ENCODE results near the gene EBF3. TPM values are rescaled to one million over a fixed set of nuclear protein-coding genes. Genes with fewer than 3 reads are reported as not detected.

The EBF3 gene
- total RNA-seq, 2 experiments from 2014 or later, result not detected

DNA sequence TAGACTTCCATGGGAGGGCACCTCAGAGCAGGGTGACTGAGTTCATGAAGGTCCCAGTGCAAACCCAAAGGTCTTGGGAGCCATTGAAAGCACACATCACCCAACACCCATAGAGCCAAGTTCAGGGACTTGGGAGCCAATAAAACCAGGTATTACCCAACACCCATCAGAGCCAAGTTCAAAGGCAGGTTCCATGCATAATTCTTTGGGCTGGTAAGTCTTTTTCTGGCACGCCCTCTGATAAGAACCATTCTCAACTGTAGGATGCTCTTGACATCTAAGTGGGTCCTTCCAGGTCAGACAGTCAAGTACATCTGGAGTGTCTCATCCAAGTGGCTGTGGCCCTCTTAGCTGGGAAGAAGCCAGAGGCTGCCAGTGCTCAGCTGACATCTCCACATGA, 63.2 kb downstream of the EBF3 start:
- no peaks in the 10 kb centered on the region for H3K9me3 Mint-ChIP-seq
- ATAC-seq (ENCODE audit: poor library complexity) (no peak), DNase-seq (no peak)
- H3K4me3 Mint-ChIP-seq, result no peak overlapping the region
- H3K27me3 Mint-ChIP-seq, result peaks cover 37% of the 10 kb centered on the region
- H3K9me3 ChIP-seq (ENCODE audit: control insufficient read depth in 1 of 2, insufficient read depth in 1 of 2, low read length in 2 of 2), result peaks cover 0 to 5% of the 10 kb centered on the region in 2 experiments
- no peak overlapping the region for H3K27ac ChIP-seq (ENCODE audit: low read depth in 1 of 2, low read length in 2 of 2)
- ChIA-PET POLR2A (no interaction called here), CTCF (no interaction called here)
- intact Hi-C loops (cut with DNase I, micrococcal nuclease), result no loop called here
- H3K4me3 ChIP-seq (ENCODE audit: low read length), result no peak overlapping the region
- H3K36me3 ChIP-seq (ENCODE audit: insufficient read depth, low read length), result no peaks in the 10 kb centered on the region
- H3K36me3 Mint-ChIP-seq (ENCODE audit: low read depth), result no peaks in the 10 kb centered on the region
- no peaks in the 10 kb centered on the region for H3K4me1 Mint-ChIP-seq (ENCODE audit: low read depth)
- no peak overlapping the region for H3K27ac Mint-ChIP-seq
- TF ChIP-seq, protein P1, sequence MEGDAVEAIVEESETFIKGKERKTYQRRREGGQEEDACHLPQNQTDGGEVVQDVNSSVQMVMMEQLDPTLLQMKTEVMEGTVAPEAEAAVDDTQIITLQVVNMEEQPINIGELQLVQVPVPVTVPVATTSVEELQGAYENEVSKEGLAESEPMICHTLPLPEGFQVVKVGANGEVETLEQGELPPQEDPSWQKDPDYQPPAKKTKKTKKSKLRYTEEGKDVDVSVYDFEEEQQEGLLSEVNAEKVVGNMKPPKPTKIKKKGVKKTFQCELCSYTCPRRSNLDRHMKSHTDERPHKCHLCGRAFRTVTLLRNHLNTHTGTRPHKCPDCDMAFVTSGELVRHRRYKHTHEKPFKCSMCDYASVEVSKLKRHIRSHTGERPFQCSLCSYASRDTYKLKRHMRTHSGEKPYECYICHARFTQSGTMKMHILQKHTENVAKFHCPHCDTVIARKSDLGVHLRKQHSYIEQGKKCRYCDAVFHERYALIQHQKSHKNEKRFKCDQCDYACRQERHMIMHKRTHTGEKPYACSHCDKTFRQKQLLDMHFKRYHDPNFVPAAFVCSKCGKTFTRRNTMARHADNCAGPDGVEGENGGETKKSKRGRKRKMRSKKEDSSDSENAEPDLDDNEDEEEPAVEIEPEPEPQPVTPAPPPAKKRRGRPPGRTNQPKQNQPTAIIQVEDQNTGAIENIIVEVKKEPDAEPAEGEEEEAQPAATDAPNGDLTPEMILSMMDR (IDR thresholded peaks at IDR 0.05), result no peak
- H3K27me3 ChIP-seq (ENCODE audit: control insufficient read depth in 1 of 2, insufficient read depth in 2 of 2, low read length in 2 of 2), result peaks cover 2 to 23% of the 10 kb centered on the region in 2 experiments
- no peaks in the 10 kb centered on the region for H3K4me1 ChIP-seq (ENCODE audit: insufficient read depth, low read length)

DNA sequence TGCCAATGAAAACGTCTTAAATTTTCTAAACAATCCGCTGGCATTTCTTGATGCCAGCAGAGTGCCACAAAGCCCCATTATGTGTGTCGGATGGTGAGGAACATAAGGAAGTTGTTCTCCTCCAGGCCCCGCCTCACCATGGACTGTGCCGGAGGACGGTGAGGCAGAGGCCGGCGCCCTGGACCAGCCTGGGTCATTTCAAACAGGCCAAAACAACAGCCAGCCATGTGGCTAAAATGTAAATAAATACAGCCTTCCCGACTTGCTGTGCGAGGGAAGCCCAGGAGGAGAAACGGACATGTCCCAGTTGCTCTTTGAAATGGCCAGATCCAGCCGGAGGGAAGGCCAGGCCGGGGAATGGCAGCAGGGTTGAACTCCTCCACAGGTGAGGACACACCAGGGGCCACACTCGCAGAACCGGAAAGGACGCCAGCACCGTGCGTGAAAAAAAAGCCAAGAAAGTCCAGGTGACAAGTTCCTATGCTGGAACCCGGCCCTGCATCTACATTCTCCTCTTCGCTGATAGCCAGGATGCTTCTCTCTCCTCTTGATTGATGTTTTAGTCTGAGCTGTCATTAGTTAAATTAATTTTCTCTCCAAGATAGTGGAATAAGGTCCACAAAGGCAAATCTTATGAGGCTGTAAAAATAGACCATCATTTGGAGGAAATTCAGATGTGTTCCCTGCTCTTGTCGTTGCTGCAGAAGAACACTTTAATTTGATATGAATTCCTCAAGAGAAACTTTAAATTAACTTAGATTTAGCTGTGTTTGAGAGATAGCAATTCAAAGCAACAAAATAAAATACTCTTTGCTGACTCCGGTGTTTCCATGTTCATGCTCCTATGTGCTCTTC, 64.6 kb downstream of the EBF3 start:
- TF ChIP-seq, protein P1 (IDR thresholded peaks at IDR 0.05), result no peak
- Mint-ChIP-seq H3K36me3 (ENCODE audit: low read depth) (no peaks in the 10 kb centered on the region), H3K4me1 (ENCODE audit: low read depth) (no peaks in the 10 kb centered on the region), H3K4me3 (no peak overlapping the region), H3K27me3 (peaks cover 41% of the 10 kb centered on the region), H3K9me3 (no peaks in the 10 kb centered on the region), H3K27ac (no peak overlapping the region)
- intact Hi-C loops (cut with DNase I, micrococcal nuclease), result loop anchor here in 1 of 2 experiments (10.0 kb wide), 1 partner anchor 865 kb away; no protein-coding TSS in a partner anchor
- no peak for DNase-seq
- Histone ChIP-seq H3K27ac (ENCODE audit: low read depth in 1 of 2, low read length in 2 of 2) (no peak overlapping the region), H3K4me3 (ENCODE audit: low read length) (no peak overlapping the region), H3K4me1 (ENCODE audit: insufficient read depth, low read length) (no peaks in the 10 kb centered on the region), H3K36me3 (ENCODE audit: insufficient read depth, low read length) (no peaks in the 10 kb centered on the region), H3K27me3 (ENCODE audit: control insufficient read depth in 1 of 2, insufficient read depth in 2 of 2, low read length in 2 of 2) (peaks cover 2 to 23% of the 10 kb centered on the region in 2 experiments), H3K9me3 (ENCODE audit: control insufficient read depth in 1 of 2, insufficient read depth in 1 of 2, low read length in 2 of 2) (peaks cover 0 to 5% of the 10 kb centered on the region in 2 experiments)
- ChIA-PET CTCF (no interaction called here), POLR2A (no interaction called here)
- ATAC-seq (ENCODE audit: poor library complexity), result no peak

DNA sequence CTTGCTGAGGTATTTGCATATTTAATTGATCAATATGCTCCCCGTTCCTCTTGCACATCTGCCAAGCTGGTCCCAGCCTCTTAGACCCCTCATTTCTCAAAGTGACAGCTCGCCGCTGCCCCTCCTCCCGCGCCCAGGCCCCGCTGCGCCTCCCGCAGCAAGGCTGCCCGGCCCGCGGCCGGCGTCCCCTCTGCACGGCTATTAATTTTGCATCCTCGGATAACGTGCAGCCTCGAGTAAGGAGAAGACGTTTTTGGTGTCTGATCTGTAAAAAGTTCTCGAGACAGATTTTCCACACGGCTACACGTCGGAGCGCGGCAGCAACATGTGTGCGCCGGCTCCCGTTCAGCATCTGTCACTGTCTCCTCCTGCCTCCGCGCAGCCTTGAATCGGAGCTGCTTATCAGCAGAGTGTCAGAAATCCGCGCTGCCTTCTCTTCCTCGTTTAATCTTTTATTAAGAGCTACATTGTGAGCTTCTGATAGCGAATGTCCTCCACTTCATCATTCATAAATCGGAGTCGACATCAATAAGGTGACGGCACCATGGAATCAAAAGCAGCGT, 65.3 kb downstream of the EBF3 start:
- Mint-ChIP-seq H3K27me3 (peaks cover 41% of the 10 kb centered on the region), H3K4me1 (ENCODE audit: low read depth) (no peaks in the 10 kb centered on the region), H3K36me3 (ENCODE audit: low read depth) (no peaks in the 10 kb centered on the region), H3K27ac (no peak overlapping the region), H3K4me3 (no peak overlapping the region), H3K9me3 (no peaks in the 10 kb centered on the region)
- Histone ChIP-seq H3K27me3 (ENCODE audit: control insufficient read depth in 1 of 2, insufficient read depth in 2 of 2, low read length in 2 of 2) (peaks cover 2 to 23% of the 10 kb centered on the region in 2 experiments), H3K9me3 (ENCODE audit: control insufficient read depth in 1 of 2, insufficient read depth in 1 of 2, low read length in 2 of 2) (peaks cover 0 to 5% of the 10 kb centered on the region in 2 experiments), H3K27ac (ENCODE audit: low read depth in 1 of 2, low read length in 2 of 2) (no peak overlapping the region), H3K36me3 (ENCODE audit: insufficient read depth, low read length) (no peaks in the 10 kb centered on the region), H3K4me3 (ENCODE audit: low read length) (no peak overlapping the region), H3K4me1 (ENCODE audit: insufficient read depth, low read length) (no peaks in the 10 kb centered on the region)
- ATAC-seq (ENCODE audit: poor library complexity), result no peak
- intact Hi-C loops (cut with DNase I, micrococcal nuclease), result loop anchor here in 1 of 2 experiments (10.0 kb wide), 1 partner anchor 864 kb away; no protein-coding TSS in a partner anchor
- TF ChIP-seq, protein P1 (IDR thresholded peaks at IDR 0.05), result no peak
- no peak for DNase-seq
- ChIA-PET POLR2A (no interaction called here), CTCF (no interaction called here)
